NCI-H1694 (cell line): ENCODE data around the gene PCDH15.
"Not testable (repeated sequence)": the region's sequence is repeated elsewhere in the genome, so short reads cannot be mapped to it uniquely, and the experiment has no call there.

Experiments used
- DNase-seq: peaks from one replicate; lab custom pipeline; 2025; lab: John Stamatoyannopoulos, UW

Gene PCDH15

DNA sequence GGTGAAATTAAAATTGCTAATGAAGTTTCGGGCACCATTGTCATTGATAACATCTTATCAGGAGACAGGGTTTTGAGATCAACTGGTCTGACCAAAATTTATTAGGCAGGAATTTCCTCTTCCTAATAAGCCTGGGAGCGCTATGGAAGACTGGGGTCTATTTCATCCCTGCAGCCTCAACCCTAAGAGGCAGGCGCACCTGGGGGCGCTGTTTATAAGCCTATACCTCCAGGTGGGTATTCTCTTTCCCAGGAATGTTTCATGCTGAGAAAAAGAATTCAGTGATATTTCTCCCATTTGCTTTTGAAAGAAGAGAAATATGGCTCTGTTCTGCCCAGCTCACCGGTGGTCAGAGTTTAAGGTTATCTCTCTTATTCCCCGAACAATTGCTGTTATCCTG, 406.4 kb downstream of the PCDH15 start:
- not testable (repeated sequence) for DNase-seq

DNA sequence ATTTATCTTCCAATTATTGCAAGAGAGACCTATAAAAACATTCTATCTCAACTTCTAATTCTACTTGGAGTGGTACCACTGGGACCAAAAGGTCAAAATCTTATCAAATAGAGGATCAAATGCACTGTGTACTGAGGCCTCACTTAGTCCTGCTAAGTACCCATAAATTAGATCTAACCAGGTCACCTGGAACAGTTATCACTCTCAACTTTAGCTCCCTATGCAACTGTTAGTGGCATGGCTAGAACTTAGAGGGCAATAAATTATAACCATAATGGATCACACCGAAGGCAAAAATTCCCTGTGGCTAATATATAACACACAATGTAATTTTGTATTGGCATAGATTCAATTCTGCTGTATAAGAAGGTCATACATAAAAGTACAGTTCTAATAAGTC, 428.9 kb downstream of the PCDH15 start:
- DNase-seq = no peak

DNA sequence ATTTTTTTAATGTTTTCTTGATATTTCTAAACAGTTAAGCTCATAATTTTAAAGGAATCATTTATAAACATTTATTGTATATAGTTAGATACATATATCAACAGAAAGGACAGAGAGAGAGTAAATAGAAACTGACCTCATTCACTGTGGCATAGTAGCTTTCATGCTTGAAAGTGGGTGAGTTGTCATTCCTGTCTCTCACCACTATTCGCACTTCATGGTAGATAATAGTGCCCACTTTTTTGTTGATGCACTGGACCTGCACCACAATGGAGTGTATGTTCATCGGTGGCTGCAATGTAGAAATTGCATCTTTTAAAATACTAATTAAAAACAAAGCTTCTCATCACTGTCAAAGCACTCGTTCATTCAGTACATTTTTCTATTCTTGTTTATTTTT, 432.0 kb downstream of the PCDH15 start:
- no peak for DNase-seq

DNA sequence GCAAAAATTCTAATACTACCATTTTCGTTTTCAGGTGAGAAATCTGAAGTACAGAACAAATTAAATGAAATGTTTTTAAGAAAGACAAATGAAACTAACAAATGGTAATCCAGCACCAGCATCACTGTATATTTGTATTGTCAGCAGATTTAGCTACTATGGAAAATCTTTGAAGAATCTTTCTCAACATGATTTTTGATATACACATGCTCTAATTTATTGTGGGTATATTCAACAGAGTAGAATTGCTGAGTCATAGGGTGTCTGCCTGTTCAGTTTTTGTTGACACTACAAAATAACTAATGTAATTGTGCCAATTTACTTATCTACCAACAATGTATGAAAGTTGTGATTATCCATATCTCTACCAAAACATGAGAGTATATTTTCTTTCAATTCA, 437.6 kb downstream of the PCDH15 start:
- no peak for DNase-seq

DNA sequence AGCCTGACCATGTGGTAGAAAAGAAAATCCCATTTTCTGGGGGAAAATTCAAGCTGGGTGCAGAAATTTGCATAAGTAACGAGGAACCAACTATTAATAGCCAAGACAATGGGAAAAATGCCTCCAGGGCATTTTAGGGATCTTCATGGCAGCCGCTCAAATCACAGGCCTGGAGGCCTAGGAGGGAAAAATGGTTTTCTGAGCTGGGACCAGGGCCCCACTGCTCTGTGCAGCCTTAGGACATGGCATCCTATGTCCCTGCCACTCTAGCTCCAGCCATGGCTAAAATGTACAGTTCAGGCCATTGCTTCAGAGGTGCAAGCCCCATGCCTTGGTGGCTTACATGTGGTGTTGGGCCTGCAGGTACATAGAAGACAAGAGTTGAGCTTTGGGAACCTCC, 459.0 kb downstream of the PCDH15 start:
- DNase-seq = no peak

DNA sequence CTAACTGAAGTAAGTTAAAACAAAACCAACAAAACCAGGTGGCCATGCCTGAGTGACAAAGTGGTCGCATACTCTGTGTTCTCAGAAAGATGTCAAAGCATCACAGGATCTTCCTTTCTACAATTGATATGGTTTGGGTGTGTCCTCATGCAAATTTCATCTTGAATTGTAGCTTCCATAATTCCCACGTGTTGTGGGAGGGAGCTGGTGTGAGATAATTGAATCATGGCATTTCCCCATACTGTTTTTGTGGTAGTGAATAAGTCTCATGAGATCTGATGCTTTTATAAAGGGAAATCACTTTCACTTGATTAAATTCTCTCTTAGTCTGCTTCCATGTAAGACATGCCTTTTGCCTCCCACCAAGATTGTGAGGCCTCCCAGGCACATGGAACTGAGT, 465.7 kb downstream of the PCDH15 start:
- DNase-seq = no peak

DNA sequence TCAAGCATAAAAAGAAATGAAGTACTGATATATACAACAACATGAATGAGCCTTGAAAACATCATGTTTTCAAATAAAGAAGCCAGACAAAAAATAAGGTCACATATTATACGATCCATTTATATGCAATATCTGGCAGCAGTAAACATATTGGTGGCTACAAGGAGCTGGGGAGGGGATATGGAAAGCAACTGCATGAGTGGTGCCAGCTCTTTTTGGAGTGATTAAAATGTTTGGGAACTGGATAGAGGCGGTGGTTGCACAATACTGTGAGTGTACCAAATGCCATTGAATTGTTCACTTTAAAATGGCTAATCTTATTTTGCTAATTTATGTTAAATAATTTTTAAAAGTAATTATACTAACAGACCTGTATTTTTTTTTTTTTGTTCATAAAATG, 481.7 kb downstream of the PCDH15 start:
- DNase-seq = no peak

DNA sequence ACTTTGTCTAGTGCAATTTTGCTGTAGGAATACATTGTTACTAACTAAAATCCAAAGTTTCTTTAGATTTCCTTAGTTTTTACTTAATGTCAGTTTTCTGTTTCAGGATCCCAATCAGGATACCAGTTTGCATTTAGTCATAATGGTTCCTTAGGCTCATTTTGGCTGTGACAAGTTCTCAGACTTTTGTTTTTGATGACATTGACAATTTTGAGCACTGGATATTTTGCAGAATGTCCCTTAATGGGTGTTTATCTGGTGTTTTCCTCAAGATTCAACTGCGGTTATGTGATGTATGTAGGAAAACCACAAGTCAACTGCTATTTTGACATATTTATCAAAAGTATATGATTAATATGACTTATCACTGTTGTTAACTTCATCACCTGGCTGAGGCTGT, 482.6 kb downstream of the PCDH15 start:
- DNase-seq = no peak

DNA sequence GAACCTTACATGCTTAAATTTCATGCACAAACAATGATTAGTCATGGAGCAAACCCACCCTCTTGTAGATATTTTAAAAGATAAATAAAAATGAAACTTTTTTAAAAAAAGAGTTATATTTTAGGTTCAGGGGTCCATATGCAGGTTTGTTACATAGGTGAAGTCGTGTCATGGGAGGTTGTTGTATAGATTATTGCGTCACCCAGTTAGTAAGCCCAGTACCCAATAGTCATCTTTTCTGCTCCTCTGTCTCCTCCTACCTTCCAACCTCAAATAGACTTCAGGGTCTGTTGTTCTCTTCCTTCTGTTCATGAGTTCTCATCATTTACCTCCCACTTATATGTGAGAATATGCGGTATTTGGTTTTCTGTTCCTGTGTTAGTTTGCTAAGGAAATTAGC, 486.6 kb downstream of the PCDH15 start:
- no peak for DNase-seq

DNA sequence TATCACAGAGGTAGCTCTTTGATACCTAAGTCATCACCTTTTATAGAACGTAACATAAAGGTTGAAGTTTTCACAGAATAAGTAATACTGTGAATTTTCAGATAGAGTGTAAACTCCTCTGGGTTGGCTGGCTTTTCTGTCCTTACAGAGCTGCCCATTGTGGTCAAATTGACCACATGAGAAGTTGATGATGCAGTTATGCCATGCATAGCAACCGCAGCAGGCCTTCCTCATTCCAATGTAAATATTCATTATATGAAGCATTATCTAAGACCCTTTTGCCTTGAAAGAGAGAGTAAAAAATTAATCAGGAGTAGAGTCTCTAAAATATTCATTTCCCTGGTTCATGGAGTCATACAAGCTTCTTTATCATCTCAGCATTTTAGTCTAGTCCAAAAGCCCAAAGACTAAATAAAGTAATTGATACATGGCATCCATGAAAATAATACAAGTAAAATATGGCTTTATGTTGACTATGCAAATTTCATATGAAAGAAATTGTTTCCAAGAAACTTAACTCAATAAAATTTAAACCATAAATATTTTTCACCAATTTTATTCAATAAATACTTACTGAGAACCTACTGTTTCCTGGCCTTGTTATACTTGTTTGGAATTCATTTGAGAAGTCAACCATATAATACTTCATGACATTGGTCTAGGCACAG, 516.4 kb downstream of the PCDH15 start:
- DNase-seq = no peak

DNA sequence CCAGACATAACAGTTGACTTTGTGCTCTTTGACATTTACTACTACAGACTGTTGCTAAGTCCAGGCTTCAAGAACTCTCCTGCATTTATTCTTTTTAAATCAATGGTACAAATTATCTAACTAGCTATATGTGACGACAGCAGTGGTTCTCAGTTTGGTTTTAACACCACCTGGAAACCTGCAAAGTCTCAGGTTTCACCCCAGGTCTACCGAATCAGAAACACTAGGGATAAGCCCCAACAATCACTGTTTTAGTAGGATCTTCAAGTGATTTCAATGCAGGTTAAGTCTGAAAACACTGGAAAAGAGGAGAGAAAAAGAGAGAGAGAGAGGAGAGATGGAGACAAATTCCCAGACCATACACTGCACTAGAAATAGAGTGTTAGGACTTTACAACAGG, 519.0 kb downstream of the PCDH15 start:
- DNase-seq = no peak

DNA sequence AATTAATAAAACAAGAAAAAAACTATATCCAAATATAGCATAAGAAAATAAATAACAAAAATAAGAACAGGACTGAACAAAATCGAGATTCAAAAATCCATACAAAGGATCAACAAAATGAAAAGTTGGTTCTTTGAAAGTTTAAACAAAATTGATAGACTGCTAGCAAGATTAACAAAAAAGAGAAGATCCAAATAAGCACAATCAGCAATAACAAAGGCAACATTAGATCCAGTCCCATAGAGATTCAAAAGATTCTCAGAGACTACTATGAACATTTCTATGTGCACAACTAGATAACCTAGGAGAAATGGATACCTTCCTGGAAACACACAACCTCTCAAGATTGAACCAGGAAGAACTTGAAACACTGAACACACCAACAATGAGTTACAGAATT, 534.6 kb downstream of the PCDH15 start:
- DNase-seq = no peak

DNA sequence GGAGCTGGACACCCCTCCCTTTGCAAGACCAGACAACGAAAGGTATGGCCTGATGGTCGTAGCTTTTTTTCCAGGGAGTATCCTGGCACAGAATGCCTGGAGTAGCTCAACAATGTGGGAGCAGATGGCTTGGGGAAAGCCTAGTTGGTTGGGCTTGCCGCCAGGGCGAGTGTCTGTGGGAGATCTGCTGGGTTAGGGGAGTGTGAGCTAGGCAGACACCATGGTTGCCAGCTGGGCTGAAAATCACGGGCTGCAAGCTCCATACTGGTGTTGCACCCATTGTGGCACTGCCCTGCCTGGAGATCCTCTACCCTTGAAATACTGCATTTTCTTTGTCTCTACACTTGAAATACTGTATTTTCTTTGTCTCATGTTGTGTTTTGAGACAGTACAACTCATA, 538.3 kb downstream of the PCDH15 start:
- DNase-seq = no peak

DNA sequence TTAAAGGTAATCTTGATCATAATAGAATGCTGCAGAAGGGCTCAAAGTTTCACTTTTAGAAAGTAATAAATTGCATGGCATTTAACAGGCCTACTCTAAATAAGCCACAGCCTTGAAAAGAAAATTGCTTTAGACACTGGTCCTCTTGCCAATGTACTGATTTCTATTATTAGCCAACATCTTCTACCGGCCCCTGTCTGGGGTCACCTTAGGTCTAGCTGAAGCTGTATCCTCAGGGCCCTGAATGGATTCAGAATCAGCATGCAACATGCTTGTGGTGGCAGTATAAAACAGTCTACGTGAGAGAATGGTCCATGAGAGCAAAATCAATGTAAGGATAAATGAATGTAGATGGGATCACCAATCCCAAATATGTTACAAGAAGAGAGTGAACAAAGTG, 541.9 kb downstream of the PCDH15 start:
- no peak for DNase-seq

DNA sequence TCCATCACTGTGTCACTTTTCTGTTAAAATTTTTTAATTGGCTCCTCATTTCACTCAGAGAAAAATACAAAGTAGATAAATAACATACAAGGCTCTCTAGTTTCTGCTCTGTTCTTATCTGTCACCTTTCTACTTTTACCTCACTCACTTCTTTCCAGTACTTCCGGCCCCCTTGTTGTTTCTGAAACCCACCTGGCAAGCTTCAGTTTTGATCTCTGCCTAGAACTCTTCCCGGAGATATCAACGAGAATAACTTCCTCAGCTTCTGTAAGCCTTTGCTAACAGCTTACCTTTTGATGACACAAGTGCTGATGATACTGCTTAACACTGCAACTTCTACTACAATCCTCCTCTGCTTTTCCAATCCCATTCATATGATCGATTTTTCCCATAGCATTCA, 566.2 kb downstream of the PCDH15 start:
- no peak for DNase-seq

DNA sequence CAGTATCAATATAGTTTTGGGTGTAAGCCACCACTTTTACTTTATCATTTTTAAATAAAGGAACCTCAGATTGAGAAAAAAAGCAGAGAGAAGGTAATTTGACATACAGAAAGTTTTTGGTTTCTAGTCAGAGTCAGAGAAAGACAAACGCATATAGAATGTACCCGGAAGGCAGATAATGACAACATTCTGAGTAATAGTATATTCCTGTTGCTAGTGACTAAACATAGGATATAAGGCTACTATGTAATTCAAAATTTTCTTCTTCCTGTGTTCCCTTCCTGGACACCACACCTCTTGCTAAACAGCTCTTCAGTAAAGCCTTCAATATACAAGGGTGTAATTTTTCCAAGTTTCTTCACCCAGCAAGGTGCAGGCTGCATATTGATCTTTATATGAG, 597.6 kb downstream of the PCDH15 start:
- no peak for DNase-seq

DNA sequence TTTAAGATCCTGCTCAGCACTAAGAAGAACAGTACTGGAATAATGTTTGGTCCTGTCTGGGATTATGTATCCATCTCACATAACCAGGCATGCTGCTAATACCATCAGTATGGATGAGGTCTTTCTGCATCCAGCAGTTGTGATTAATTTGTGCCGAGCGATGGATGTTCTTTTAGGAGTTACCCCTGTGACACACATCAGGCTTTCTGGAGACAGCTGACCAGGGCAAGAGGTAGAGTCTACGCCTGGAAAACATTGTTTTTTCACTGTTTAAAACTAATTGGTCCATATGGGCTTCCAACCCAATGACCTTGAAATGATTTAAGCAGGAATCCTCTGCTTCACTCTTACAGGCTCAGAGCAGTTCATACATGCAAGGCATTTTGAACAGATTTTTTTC, 603.0 kb downstream of the PCDH15 start:
- DNase-seq = no peak

DNA sequence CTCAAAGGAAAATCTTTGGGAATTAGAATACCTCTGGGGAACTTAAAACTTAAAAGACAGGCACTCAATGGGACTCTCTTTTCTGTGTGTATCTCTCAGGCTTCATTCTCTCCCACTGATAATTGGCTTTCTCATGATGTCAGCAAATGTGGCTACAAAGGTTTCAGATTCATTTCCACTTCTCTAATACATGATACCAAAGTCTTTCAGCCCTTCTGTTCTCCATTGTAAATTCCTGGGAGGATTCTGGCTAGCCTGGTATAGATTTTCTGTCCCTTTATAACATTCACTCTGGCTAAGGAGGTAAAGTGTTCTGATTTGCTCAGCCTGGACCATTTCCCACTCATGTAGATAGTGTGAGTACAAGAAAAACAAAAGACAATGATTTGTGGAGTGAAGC, 606.2 kb downstream of the PCDH15 start:
- no peak for DNase-seq

DNA sequence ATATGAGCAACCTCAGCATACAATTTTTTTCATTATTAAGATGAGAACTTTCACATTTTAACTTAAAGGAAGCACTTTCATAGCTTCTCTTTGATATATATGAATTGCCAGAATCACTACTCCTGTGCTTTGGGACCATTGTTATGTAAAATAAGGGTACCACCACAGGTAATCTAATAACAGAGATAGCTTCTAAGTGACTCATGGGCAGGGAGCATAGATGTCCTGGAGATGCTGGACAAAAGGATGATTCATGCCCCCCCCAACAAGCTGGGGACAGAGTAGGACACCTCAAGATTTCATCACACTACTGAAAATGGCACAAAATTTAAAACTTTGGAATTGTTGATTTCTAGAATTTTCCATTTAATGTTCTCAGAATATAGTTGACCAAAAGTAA, 641.1 kb downstream of the PCDH15 start:
- no peak for DNase-seq

DNA sequence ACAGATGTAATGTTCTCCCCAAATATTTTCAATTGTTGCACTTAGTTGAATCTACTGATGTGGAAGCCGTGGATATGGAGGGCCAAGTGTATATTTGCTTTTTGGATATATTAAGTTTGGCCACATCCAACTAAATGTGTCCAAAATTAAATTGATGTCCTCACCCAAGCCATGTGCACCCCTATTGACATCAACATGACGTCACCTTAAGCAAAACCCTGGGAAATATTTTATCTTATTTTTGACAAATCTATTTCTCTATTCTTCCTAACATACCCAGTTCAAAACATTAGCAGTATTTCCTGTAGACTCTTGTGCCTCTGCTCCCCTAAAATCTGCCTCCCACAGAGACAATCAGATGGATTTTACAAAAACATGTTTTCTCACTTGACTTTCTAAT, 652.5 kb downstream of the PCDH15 start:
- no peak for DNase-seq

DNA sequence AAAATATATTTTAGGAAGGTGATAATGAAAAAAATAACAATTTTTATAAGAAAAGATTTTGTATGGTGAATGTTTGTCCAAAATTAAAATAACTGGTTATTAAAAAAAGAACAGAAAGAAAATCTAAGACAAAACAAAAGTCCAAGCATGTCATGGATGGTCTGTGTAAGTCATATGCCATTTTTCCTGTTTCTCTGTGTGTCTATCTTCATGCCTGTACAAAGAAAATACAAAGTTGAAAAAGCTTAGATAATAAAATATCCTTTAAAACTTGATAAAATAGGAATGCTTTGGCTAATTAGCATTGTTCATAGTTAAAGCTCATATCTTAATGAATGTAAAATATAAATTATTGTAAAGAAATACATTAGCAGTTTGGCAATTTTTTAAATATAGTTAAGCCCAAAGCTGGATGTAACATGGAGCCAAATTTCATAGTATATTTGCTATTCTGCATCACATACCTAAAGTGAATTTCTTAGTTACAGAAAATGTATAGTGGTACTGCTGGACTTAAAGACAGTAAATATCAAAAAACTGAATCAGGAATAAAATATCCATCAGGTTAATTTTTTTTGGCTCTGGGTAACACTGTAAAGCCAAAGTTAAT, 661.1 kb downstream of the PCDH15 start:
- no peak for DNase-seq

DNA sequence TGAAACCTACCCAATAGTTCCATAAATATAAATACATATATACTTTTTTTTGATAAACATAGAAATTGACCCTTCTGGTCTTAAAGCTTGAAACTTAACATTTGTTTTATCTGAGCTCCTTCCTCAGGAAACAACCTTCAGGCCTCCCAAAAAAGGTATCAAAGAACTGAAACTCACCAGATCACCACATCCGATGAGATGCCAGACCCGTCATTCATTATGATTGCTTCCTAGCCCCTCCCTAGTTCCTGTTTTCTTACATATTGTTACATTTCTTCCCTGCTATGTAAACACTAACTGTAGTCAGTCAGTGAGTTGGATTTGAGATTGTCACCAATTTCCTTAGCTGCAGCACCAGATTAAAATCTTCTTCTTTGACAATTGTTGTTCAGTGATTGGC, 663.6 kb downstream of the PCDH15 start:
- DNase-seq = no peak

DNA sequence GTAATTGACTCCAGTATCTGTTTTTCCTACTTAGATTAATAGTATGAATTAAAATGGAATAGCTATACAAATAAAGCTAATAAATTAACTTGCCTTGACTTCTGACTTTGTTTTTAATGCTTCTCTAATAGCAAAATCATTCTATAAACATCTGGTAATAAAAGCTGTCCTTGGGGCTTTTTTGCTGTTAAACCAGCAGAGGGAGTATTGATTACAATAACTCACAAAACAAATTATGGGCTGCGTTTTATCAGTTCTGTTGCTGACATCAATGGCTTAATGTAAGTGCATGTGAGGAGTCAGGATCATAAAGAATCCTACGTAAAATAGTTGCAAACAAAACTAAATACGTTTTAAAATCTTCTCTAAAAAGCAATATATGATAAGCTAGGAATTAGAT, 667.8 kb downstream of the PCDH15 start:
- DNase-seq = no peak

DNA sequence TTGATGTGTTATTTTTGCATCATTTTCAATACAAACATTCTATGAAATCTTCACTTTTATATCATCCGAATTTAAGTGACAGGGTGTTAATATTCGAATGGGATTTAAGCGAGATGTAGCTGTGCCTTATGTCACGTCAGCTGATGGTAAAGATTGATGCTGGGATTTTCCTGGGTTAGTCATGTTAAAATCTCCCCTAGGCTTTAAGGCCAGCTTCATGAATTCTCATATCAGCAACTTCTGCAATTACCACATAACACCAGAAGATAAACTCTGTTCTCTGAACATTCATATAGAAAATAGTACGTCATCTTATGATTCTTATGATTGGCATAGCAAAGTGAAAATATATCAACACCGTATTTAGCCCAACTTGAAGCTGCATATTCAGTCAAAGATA, 669.2 kb downstream of the PCDH15 start:
- no peak for DNase-seq
